Stimulated activated CD8-positive, alpha-beta memory T cell treated with anti-CD3 and anti-CD28 coated beads, Interleukin-4, amount 100 ng/mL, for 24 hours (primary cell): ENCODE measurements around the gene CAMK4.

ENCODE experiments used
- DNase-seq: peaks from one replicate; pipeline ENCODE4 v3.0.0-alpha.2; 2020; ENCODE audit warnings: low read depth

CAMK4 gene

DNA sequence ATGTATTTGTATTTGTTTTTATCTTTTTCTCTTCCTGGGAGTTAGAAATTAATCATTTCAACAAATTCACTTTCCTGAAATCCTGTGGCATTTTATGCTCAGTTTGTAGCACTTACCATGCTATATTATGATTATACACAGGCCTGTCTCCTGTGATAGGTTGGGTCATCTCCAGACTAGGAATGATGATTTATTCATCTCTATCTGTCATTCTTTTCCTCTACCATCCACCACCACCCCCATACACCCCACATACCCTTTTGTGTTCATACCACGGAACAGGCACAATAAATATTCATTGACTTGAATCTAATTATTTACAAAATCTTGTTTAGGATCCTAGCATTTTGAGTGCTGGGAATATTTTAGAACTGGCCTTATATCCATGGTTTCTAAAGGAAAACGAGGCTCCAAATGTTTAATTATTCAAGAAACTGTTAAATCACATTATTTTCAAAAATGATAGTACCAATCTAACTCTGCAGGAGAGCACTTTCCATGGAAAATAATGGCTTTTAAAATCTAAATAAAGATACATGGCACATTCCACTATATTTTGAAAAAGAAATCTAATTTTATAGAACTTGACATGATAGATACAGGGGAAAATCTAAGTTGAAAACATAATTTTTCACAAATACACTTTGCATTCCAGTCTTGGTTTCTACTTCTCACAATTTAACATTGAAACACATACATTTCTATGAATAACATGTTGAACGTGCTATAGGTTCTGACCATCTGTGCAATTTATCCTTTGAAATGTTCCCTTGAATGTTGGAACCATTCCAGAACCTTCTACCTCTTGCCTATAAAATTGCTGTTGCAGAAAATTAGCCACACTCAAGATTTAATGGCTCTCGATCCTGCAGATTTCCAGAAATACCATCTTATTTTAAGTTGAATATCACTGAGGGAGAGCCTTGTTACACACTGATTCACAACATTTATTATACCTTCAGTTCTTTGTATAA lies 198.8 kb downstream of the CAMK4 start:
- no peak for DNase-seq

DNA sequence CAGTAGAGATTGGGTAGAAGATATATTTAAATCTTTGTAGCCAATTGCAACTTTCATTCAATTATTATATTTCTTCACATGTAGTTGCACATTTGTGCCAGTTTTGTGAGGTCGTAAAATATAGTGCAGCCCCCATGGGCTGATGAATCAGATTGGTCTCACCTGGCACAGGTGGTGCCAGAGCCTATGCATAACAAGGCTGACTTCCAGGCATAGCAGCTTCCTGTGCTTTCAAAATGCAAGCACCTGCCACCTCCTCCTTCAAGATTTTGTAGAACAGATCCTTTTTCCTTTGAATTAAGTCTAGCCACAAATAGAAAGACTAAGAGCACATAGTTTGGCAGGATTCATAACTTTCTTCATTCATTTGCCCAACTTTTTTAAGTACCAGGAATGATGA lies 201.0 kb downstream of the CAMK4 start:
- DNase-seq: no peak

DNA sequence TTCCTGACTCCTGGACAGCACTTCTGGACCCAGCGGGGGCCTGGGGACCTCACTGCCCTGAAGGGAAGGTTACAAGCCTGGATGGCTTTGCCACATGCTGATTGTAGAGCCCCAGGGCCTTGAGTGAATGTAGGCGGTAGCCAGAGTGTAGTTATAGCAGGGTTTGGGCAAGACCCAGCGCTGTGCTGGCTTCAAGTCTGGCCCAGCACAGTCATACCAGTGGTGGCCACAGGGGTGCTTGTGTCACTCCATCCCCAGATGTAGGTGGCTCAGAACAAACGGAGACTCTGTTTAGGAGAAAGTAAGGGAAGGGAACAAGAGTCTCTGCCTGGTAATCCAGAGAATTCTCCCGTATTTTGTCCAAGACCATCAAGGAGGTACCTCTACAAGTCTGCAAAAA lies 203.6 kb downstream of the CAMK4 start:
- no peak for DNase-seq

DNA sequence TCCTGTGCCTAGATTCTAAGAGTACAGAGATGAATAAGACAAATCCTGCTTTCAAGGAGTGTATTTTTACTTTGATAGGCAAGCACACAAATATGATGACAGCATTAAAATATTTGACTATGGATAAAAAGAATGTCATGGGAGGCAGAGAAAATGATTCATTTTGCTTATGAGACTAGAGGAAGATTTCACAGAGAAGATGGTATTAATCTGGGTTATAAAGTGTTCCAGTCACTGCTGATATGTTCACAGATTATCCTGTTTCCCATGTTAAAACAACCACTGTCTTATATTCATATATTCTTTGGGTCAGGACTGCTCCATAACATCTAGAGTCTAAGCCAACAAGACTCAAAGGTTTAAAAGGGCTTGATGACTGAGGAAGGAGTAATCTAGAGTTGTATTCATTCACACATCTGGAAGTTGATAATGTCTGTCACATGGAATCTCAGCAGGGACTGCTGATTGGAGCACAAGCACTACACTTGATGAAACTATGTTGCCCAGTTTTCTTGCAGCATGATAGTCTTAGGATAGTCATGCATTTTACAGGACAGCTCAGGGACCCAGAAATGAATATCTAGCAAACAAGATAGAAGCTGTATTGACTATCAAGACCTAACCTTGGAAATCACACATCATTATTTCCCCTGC lies 208.8 kb downstream of the CAMK4 start:
- no peak for DNase-seq

DNA sequence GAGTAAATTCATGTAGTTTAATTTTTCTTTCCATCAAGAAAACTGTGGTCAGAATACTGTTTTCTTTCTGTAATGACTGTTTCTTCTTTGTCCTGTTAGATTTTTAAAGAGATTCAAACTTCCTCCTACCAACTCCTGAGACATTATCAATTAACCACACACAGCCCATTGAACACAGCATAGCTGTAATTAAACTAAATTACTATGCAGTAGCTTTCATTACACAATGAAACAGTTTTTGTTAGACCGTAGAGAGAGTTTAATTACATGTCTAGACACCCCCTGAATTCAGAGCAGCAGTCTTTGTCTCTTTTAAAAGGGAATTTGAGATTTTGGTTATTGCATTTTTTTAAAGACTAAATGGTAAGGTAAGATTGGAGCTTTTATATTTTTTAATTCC lies 210.6 kb downstream of the CAMK4 start:
- DNase-seq: no peak

DNA sequence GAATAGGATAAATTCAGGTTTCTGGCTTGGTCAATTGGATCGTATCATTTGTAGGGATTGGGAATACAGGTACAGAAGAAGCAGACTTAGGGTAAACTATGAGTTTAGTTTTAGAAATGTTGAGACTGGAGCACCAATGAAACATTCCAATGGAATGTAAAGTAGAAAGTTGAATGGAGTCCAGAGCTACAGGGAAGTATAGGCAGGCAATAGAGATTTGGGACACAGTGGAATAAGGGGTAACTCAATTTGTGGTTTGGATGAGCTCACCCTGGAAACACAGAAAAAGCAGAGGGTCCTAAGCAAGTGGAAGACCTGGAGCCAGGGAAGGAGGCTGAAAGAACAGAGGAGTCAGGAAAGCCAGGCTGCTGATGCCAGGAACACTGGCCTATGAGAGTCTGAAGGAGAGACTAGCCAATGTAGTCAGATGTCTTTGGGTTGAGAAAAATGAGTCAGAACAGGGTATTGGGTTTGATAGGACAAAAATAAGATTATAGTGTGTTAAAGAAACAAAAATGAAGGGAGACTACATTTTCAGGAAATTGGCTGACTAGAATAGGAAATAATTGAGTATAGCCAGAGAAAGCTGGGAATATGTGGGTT lies 215.4 kb downstream of the CAMK4 start:
- no peak for DNase-seq

DNA sequence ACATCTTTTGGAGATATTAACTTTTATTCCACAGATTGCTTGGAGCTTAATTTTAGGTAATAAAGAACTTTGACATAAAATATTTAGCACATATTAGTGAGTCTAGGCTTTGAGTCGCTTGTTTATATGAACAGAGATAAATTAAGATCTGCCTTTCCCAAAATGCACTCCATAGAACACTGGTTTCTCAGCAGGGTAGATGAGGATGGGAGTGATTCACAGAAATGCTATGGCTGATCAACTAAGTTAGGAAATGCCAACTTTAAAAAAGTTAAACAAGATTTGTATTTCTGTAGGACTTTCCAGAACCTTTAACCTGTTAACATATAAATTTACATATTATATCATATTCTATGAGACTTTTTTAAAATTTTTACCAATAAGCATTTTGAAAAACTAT lies 222.9 kb downstream of the CAMK4 start:
- DNase-seq: no peak

DNA sequence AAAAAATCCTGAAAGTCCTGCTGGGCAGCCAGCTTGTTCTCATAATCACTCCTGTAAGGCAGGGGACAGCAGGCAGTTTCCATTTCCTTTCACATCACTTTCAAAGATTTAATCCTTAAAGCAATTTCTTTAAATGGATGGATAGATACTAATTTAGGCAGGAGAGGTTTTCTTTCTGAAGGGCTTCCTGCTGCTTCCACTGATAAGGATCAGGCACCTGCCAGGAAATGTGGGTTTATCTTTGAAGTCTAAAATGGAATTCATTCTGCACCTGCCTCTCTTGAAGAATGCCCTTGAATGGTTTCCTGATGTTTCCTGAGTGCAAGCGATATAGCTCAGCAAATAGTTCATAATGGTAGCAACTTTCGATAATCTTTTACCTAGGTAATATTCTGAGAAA lies 223.6 kb downstream of the CAMK4 start:
- DNase-seq: no peak

DNA sequence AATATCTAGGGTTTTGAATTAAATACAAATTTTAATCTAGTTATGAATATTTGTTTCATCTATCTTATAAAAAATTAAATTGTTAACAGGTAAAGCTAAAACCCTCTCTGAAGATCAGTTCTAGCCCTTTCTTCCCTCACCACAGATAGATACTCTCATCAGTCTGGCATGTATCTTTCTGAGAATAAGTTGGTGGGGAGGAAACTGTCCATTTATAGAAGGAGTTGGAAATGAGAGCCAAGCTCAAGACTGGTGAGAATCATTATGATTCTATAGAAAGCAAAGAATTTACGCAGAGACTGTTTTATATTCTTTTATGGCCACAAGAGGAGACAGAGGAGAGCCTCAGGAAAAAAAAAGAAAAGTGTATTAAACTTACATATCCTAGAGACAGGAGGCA lies 229.1 kb downstream of the CAMK4 start:
- no peak for DNase-seq

DNA sequence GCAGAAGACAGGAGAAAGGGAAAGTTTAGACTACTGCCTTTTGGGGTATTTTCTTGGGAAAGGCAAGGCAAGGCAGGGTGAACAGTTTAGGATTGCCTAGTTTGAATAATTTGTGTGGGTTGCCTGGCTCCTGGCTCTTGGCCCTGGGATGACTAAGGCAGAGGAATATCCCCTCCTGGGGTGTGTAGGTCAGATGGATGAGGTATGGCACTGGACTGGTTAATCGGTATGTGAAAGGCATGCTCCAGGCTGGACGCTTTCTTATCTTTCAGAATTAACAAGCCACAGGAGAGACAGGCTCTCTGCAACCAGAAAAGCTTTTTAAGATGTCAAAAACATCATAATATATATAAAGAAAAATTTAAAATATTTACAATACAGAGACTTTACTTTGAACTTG lies 229.6 kb downstream of the CAMK4 start:
- no peak for DNase-seq

DNA sequence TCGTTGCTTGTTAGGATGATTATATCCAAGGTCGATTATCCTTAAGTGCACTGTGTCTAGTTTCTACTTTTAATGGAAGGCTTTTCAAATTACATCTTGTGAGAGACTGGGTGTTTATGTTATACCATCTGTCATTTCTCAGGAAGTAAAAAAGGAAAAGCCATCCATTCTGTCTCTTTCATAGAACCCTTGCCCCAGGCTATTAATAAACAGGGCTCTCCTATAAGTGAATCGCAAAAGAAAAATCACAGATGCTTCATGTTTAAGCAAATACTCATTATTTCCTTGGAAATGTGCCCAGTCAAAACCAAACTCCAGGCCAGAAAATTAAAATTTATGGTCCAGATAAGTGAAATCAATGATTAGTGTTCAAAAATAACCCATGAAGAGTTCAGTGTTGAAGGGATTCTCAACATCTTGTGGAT lies 230.0 kb downstream of the CAMK4 start:
- no peak for DNase-seq

DNA sequence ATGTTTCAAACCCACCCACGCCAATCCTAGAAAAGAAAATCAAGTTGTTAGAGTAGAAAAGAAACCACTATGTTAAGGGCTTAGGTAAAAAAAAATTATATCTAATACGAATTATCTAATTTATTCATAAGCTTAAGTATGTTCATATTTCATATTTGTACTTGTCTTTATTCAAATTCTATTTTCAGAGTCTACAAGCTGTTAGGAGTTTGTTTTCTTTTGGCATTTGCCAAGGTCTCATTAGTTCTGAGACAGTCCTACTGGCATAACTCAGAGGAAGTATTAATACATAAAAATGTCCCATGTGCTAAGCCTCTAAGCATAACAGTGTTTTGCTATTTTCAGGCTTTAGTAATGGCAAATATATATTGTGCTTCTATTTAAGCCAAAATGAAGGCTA lies 230.6 kb downstream of the CAMK4 start:
- no peak for DNase-seq

DNA sequence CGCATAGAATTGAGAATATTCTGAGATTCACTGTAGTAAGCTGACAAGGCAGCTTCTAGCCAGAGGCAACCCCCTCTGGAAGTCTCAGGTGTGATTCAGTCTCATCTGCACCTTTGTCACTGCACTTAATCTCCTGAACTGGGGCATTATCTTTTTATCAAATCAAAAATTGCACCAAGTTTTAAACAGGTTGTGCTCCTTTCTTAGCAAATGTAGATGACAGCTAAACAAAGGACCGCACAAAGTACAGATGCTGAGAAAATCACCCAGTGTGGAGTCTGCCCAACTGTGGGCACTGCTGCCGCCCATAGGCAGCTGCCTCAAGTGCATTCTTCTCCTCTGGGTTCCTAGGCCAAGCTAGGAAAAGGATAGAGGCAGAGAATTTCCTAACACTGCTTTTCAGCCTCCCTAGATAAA lies 237.1 kb downstream of the CAMK4 start:
- DNase-seq: no peak

DNA sequence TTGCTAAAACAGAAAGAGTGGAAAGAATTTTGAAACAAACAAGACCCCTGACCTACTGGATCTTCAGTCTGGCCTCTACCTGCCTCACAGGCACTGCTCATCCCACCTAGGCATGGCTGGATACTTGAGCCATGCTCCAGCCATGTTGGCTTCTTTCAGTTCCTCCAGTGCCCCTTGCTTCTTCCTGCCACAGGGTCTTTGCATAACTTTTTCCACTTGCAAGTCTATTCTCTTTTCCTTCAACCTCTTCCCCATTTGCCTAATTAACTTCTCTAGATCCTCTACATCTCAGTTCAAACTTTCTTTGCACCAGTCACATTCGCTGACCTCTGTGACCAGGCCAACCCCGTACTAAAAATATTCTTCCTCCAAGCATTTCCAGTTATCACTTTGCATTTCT lies 237.8 kb downstream of the CAMK4 start:
- no peak for DNase-seq

DNA sequence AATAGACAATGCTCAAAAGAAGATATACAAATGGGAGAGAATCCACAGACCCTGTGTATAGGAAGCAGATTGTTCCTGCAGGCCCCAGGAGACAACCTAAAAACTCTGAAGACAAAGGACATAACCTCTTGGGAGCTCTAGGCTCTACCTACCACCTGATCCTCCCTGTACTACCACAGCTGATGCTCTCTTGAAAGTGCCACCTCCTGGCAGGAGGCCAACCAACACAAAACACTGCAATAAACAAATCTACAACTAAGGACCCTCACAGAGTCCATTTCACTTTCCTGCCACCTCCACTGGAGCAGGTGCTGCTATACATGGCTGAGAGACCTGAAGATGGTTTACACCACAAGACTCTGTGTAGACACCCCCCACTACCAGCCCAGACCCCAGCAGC lies 239.1 kb downstream of the CAMK4 start:
- no peak for DNase-seq

DNA sequence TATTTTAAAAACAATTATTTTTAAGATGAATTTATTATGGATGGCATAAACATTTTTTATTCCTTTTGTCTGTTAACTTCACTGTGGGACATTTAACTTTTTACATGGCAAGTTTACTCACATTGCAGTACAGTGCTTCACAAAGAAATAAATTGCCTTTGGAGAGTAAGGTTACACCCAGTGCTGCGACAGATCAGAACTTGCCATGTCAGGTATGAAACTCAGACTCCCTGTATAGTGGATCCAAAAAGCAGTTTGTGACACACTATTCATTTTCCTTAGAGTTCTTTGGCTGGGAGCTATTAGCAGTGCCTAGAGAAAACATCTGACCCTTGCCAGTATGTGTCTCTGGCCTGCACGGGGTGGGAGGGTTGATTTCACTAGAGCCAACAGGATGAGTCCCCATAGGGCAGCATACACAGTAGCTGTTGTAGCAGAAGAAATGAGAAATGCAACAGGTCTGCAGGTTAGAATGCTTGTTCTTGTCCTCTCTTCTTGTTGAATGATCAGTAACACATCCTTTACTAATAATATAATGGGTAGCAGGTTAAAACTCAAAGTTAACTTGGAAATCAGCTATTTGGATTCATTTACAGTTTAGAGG lies 245.2 kb downstream of the CAMK4 start:
- no peak for DNase-seq

DNA sequence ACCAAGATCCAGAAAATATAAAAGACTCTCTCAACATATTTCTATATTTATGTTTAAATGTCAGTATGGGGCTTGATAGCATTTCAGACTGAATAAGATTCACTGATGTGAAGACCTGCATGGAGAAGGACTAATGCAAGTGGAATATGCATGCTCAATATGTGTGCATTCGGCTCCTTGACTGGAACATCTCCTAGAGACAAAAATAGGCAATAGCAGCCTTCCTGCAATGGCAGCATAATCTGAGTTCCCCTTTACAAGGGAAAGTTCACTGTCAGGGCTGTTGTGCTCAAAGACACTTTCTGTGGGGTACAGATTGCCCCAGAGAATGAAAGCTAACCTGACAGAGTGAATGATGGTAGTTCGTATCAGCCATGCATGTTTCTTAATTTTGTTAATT lies 245.7 kb downstream of the CAMK4 start:
- no peak for DNase-seq

DNA sequence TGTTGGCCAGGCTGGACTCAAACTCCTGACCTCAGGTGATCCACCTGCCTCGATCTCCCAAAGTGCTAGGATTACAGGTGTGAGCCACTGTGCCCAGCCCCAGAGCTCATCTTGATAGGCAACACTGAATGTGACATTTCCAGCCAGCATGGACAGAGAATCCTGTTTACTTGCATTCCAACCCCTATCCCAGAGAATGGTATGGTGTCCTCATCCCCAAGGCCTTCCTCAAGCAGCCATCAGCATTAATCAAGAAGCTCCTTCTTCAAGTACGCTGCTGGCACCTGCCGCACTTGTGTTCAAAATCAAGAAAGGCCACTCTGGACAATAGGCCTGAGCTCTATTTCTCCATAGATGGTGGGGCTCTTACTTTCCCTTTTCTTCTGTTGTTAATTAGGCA lies 247.9 kb downstream of the CAMK4 start:
- DNase-seq: no peak

DNA sequence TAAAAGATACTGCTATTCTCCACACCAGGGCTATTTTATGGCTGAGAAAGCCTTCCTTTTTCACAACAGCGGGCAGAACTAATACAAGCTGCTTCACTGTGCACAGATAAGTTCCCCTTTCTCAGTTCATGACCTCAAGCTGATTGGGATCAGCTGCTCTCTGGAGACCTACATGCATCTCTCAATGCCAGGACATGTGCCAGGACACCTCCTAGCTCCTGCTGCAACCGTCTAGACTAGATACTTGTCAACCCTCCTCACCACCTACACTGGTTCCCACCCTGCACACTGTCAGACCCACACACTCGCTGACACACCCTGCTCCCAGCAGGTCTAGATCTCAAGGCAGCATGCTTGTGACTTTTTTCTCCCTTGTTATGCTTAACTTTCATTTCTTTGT lies 248.4 kb downstream of the CAMK4 start:
- DNase-seq: no peak

DNA sequence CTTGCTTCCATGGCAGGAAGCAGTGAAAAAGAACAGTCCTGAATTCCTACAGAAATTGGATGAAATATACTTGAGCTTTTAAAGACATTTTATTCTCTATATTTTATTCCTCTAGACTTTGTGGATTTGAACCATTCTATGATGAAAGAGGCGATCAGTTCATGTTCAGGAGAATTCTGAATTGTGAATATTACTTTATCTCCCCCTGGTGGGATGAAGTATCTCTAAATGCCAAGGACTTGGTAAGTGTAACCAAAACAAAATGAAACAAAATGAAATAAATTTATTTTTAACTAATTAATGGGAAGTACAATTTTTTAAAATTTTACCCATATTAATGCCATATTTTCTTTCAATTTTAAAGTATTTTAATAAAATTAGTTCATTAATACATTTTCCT lies 254.1 kb downstream of the CAMK4 start:
- DNase-seq: no peak

DNA sequence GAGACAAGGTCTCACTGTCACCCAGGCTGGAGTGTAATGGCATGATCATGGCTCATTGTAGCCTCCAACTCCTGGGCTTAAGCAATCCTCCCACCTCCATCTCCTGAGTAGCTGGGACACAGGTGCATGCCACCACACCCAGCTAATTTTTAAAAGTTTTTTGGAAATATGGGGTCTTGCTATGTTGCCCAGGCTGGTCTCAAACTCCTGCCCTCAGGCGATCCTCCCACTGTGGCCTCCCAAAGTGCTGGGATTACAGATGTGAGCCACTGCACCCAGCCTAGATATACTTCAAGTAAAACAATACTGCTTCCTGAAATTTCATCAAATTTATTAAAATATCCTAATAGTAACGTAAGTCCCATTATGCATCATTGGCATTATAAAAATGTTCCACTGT lies 254.7 kb downstream of the CAMK4 start:
- DNase-seq: no peak

DNA sequence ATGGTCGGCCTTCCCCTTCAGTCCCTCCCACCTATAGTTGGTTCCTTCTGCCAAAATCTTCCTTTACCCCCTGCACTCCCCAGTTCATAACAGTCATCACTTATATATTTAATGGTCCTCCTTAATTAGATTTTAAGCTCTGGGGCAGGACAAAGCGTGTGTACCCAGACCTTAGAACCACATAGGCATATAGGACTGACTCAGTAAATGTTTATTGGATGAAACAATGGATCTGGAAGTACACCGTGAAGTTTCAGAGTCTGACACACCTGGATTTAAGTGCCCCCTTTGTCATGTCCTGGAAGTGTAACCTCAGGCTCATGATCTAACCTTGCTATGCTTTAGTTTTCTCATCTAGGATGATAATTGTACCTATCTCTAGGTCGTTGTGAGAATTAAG lies 256.2 kb downstream of the CAMK4 start:
- DNase-seq: no peak

DNA sequence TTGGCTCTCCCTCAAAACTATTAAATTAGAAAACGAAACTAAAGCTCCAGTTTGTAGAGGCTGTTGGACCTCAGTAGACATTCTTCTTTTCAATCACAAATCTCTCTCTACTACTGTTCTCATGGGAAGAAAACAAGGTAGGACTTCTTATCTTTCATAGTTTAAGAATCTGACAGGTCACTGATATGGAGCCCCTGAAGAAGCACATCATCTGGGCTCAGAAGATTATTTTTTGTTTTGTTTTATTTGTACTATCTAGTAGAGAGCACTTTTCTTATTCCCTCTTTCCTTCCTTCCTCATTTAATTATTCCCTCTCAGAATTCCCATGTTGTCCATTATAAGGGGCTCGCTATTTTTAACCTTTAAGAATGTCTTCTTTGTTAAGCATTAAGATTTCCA lies 261.9 kb downstream of the CAMK4 start:
- no peak for DNase-seq
